WTC11 (cell line): ENCODE measurements around the gene PALD1. TPM values are rescaled to one million over a fixed set of nuclear protein-coding genes. Genes with fewer than 3 reads are reported as not detected.

Experiments
- ATAC-seq: fragments of 200-7000 bp; cut with Tn5 transposase; 2 replicates; pipeline ENCODE4 v1.10.0; 2021; ENCODE audit warnings: mild to moderate bottlenecking, moderate library complexity
- CTCF ChIA-PET: fragments of 300-600 bp; sonication (Branson Sonifier 250); formaldehyde crosslinking; loops from one replicate; lab custom pipeline; 2021; ENCODE audit warnings: antibody characterized with exemption; lab: Charles Lee
- POLR2A ChIA-PET: fragments of 350-600 bp; sonication (Branson Sonifier 250); formaldehyde crosslinking; loops from one replicate; lab custom pipeline; 2021; ENCODE audit warnings: antibody characterized with exemption; lab: Charles Lee
- DNase-seq: peaks from one replicate; pipeline ENCODE4 v3.0.0; 2021; ENCODE audit warnings: low spot score
- H3K27ac Mint-ChIP-seq: 2 replicates; pipeline ENCODE4 v1.8.0; 2021; ENCODE audit warnings: mixed read lengths
- H3K27me3 Mint-ChIP-seq: 2 replicates; pipeline ENCODE4 v1.8.0; 2021; ENCODE audit warnings: low read depth, mild to moderate bottlenecking, moderate library complexity, mixed read lengths
- H3K36me3 Mint-ChIP-seq: 2 replicates; pipeline ENCODE4 v1.8.0; 2021; ENCODE audit warnings: mixed read lengths
- H3K4me1 Mint-ChIP-seq: 2 replicates; pipeline ENCODE4 v1.8.0; 2022; ENCODE audit warnings: mixed read lengths
- H3K4me3 Mint-ChIP-seq: 2 replicates; pipeline ENCODE4 v1.8.0; 2021; ENCODE audit warnings: mild to moderate bottlenecking, moderate library complexity, mixed read lengths
- H3K9me3 Mint-ChIP-seq: 2 replicates; pipeline ENCODE4 v1.8.0; 2021; ENCODE audit warnings: mixed read lengths
- GABPB1 ChIP-seq: sonication (generic); formaldehyde crosslinking; IDR thresholded peaks from 2 replicates; pipeline ENCODE4 v1.8.1; 2023; ENCODE audit warnings: mild to moderate bottlenecking, missing genetic modification reagents
- HMGA2 ChIP-seq: fragments of 250-450 bp; sonication (Bioruptor Pico); IDR thresholded peaks from 2 replicates; pipeline ENCODE4 v1.4.0; 2021; ENCODE audit warnings: mild to moderate bottlenecking, moderate library complexity
- NFATC4 ChIP-seq: fragments of 250-450 bp; sonication (Bioruptor Pico); IDR thresholded peaks from 2 replicates; pipeline ENCODE4 v1.9.0; 2021; ENCODE audit warnings: mild to moderate bottlenecking
- NR3C1 ChIP-seq: sonication (generic); formaldehyde crosslinking; conservative IDR thresholded peaks from 2 replicates; pipeline ENCODE4 v1.8.1; 2023; ENCODE audit warnings: low read depth, mild to moderate bottlenecking, missing genetic modification reagents
- PRRX2 ChIP-seq: fragments of 250-450 bp; sonication (Bioruptor Pico); IDR thresholded peaks from 2 replicates; pipeline ENCODE4 v1.8.0; 2021; ENCODE audit warnings: mild to moderate bottlenecking
- RELA ChIP-seq: sonication (generic); formaldehyde crosslinking; IDR thresholded peaks from 2 replicates; pipeline ENCODE4 v1.8.1; 2022; ENCODE audit warnings: missing genetic modification reagents, mild to moderate bottlenecking, borderline replicate concordance
- SMAD3 ChIP-seq: sonication (generic); formaldehyde crosslinking; IDR thresholded peaks from 2 replicates; pipeline ENCODE4 v1.8.0; 2022; ENCODE audit warnings: missing genetic modification reagents, mild to moderate bottlenecking, borderline replicate concordance
- SP1 ChIP-seq: sonication (generic); formaldehyde crosslinking; conservative IDR thresholded peaks from 2 replicates; pipeline ENCODE4 v1.8.1; 2022; ENCODE audit warnings: missing genetic modification reagents
- ZNF263 ChIP-seq: sonication (generic); formaldehyde crosslinking; IDR thresholded peaks from 2 replicates; pipeline ENCODE4 v1.8.1; 2022; ENCODE audit warnings: low read depth, mild to moderate bottlenecking, moderate library complexity, missing genetic modification reagents
- total RNA-seq: library from RNA; stranded (reverse); gene quantifications from 3 replicates; pipeline ENCODE4 v1.2.3, GENCODE V29; 2021
- TF ChIP-seq, protein P1 (sequence below): sonication (generic); formaldehyde crosslinking; IDR thresholded peaks from 2 replicates; pipeline ENCODE4 v1.8.1; 2022; ENCODE audit warnings: mild to moderate bottlenecking, missing genetic modification reagents, moderate library complexity, borderline replicate concordance
- TF ChIP-seq, protein P2 (sequence below): fragments of 250-450 bp; sonication (Bioruptor Pico); IDR thresholded peaks from 2 replicates; pipeline ENCODE4 v1.9.0; 2021; ENCODE audit warnings: mild to moderate bottlenecking
- TF ChIP-seq, protein P3 (sequence below): sonication (generic); formaldehyde crosslinking; IDR thresholded peaks from 2 replicates; pipeline ENCODE4 v1.8.1; 2022; ENCODE audit warnings: missing genetic modification reagents, borderline replicate concordance
- TF ChIP-seq, protein P4 (sequence below): sonication (generic); formaldehyde crosslinking; IDR thresholded peaks from 2 replicates; pipeline ENCODE4 v1.8.1; 2022; ENCODE audit warnings: mild to moderate bottlenecking, moderate library complexity, missing genetic modification reagents
- TF ChIP-seq, protein P5 (sequence below): sonication (generic); formaldehyde crosslinking; IDR thresholded peaks from 2 replicates; pipeline ENCODE4 v1.8.0; 2023; ENCODE audit warnings: missing genetic modification reagents, mild to moderate bottlenecking, borderline replicate concordance
- TF ChIP-seq, protein P6 (sequence below): fragments of 200-600 bp; IDR thresholded peaks from 2 replicates; pipeline ENCODE4 v1.8.0; 2022; ENCODE audit warnings: antibody characterized with exemption
- TF ChIP-seq, protein P7 (sequence below): sonication (generic); formaldehyde crosslinking; IDR thresholded peaks from 2 replicates; pipeline ENCODE4 v1.8.1; 2023; ENCODE audit warnings: mild to moderate bottlenecking, missing genetic modification reagents
- TF ChIP-seq, protein P8 (sequence below): sonication (generic); formaldehyde crosslinking; IDR thresholded peaks from 2 replicates; pipeline ENCODE4 v1.8.1; 2022; ENCODE audit warnings: low read depth, mild to moderate bottlenecking, moderate library complexity, missing genetic modification reagents, borderline replicate concordance

The PALD1 gene
- total RNA-seq, 1 experiment from 2014 or later: 43.6 TPM

DNA sequence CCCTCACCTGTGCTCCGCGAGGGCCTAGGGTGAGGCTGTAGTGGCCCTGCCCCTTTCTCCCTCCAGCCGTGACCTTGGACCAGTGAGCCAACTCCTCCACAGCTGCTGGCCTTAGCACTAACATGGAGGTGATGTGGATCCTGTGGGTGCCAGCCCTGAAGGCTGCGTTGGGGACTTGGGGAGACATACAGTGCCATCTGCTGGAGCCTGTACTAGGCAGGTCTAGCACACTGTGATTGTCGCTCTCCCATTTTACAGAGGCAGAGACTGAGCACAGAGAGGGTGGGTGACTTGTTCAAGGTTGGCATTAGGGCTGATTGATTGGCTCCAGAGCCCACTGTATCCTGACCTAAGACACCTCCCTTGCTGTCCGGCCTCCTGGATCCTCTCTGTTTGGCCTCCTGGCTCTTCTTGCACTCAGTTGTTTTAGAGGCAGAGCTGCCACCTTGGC, 86.4 kb downstream of the PALD1 start:
- H3K4me3 Mint-ChIP-seq: no peak overlapping the region
- POLR2A ChIA-PET: no interaction called here
- TF ChIP-seq, protein P1, sequence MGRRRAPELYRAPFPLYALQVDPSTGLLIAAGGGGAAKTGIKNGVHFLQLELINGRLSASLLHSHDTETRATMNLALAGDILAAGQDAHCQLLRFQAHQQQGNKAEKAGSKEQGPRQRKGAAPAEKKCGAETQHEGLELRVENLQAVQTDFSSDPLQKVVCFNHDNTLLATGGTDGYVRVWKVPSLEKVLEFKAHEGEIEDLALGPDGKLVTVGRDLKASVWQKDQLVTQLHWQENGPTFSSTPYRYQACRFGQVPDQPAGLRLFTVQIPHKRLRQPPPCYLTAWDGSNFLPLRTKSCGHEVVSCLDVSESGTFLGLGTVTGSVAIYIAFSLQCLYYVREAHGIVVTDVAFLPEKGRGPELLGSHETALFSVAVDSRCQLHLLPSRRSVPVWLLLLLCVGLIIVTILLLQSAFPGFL: no peak
- TF ChIP-seq, protein P2, sequence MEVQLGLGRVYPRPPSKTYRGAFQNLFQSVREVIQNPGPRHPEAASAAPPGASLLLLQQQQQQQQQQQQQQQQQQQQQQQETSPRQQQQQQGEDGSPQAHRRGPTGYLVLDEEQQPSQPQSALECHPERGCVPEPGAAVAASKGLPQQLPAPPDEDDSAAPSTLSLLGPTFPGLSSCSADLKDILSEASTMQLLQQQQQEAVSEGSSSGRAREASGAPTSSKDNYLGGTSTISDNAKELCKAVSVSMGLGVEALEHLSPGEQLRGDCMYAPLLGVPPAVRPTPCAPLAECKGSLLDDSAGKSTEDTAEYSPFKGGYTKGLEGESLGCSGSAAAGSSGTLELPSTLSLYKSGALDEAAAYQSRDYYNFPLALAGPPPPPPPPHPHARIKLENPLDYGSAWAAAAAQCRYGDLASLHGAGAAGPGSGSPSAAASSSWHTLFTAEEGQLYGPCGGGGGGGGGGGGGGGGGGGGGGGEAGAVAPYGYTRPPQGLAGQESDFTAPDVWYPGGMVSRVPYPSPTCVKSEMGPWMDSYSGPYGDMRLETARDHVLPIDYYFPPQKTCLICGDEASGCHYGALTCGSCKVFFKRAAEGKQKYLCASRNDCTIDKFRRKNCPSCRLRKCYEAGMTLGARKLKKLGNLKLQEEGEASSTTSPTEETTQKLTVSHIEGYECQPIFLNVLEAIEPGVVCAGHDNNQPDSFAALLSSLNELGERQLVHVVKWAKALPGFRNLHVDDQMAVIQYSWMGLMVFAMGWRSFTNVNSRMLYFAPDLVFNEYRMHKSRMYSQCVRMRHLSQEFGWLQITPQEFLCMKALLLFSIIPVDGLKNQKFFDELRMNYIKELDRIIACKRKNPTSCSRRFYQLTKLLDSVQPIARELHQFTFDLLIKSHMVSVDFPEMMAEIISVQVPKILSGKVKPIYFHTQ (CRISPR knock-in tag): no peak
- TF ChIP-seq SMAD3 (CRISPR knock-in tag) (no peak), SP1 (CRISPR knock-in tag) (no peak), ZNF263 (no peak), GABPB1 (CRISPR knock-in tag) (no peak), NFATC4 (CRISPR knock-in tag) (no peak), RELA (CRISPR knock-in tag) (no peak), HMGA2 (no peak), NR3C1 (CRISPR knock-in tag) (no peak), PRRX2 (no peak)
- TF ChIP-seq, protein P3, sequence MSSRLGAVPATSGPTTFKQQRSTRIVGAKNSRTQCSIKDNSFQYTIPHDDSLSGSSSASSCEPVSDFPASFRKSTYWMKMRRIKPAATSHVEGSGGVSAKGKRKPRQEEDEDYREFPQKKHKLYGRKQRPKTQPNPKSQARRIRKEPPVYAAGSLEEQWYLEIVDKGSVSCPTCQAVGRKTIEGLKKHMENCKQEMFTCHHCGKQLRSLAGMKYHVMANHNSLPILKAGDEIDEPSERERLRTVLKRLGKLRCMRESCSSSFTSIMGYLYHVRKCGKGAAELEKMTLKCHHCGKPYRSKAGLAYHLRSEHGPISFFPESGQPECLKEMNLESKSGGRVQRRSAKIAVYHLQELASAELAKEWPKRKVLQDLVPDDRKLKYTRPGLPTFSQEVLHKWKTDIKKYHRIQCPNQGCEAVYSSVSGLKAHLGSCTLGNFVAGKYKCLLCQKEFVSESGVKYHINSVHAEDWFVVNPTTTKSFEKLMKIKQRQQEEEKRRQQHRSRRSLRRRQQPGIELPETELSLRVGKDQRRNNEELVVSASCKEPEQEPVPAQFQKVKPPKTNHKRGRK: no peak
- TF ChIP-seq, protein P4, sequence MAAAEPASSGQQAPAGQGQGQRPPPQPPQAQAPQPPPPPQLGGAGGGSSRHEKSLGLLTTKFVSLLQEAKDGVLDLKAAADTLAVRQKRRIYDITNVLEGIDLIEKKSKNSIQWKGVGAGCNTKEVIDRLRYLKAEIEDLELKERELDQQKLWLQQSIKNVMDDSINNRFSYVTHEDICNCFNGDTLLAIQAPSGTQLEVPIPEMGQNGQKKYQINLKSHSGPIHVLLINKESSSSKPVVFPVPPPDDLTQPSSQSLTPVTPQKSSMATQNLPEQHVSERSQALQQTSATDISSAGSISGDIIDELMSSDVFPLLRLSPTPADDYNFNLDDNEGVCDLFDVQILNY: no peak
- TF ChIP-seq, protein P5, sequence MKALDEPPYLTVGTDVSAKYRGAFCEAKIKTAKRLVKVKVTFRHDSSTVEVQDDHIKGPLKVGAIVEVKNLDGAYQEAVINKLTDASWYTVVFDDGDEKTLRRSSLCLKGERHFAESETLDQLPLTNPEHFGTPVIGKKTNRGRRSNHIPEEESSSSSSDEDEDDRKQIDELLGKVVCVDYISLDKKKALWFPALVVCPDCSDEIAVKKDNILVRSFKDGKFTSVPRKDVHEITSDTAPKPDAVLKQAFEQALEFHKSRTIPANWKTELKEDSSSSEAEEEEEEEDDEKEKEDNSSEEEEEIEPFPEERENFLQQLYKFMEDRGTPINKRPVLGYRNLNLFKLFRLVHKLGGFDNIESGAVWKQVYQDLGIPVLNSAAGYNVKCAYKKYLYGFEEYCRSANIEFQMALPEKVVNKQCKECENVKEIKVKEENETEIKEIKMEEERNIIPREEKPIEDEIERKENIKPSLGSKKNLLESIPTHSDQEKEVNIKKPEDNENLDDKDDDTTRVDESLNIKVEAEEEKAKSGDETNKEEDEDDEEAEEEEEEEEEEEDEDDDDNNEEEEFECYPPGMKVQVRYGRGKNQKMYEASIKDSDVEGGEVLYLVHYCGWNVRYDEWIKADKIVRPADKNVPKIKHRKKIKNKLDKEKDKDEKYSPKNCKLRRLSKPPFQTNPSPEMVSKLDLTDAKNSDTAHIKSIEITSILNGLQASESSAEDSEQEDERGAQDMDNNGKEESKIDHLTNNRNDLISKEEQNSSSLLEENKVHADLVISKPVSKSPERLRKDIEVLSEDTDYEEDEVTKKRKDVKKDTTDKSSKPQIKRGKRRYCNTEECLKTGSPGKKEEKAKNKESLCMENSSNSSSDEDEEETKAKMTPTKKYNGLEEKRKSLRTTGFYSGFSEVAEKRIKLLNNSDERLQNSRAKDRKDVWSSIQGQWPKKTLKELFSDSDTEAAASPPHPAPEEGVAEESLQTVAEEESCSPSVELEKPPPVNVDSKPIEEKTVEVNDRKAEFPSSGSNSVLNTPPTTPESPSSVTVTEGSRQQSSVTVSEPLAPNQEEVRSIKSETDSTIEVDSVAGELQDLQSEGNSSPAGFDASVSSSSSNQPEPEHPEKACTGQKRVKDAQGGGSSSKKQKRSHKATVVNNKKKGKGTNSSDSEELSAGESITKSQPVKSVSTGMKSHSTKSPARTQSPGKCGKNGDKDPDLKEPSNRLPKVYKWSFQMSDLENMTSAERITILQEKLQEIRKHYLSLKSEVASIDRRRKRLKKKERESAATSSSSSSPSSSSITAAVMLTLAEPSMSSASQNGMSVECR: no peak
- TF ChIP-seq, protein P6, sequence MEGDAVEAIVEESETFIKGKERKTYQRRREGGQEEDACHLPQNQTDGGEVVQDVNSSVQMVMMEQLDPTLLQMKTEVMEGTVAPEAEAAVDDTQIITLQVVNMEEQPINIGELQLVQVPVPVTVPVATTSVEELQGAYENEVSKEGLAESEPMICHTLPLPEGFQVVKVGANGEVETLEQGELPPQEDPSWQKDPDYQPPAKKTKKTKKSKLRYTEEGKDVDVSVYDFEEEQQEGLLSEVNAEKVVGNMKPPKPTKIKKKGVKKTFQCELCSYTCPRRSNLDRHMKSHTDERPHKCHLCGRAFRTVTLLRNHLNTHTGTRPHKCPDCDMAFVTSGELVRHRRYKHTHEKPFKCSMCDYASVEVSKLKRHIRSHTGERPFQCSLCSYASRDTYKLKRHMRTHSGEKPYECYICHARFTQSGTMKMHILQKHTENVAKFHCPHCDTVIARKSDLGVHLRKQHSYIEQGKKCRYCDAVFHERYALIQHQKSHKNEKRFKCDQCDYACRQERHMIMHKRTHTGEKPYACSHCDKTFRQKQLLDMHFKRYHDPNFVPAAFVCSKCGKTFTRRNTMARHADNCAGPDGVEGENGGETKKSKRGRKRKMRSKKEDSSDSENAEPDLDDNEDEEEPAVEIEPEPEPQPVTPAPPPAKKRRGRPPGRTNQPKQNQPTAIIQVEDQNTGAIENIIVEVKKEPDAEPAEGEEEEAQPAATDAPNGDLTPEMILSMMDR: no peak
- TF ChIP-seq, protein P7, sequence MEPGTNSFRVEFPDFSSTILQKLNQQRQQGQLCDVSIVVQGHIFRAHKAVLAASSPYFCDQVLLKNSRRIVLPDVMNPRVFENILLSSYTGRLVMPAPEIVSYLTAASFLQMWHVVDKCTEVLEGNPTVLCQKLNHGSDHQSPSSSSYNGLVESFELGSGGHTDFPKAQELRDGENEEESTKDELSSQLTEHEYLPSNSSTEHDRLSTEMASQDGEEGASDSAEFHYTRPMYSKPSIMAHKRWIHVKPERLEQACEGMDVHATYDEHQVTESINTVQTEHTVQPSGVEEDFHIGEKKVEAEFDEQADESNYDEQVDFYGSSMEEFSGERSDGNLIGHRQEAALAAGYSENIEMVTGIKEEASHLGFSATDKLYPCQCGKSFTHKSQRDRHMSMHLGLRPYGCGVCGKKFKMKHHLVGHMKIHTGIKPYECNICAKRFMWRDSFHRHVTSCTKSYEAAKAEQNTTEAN (CRISPR knock-in tag): no peak
- TF ChIP-seq, protein P8, sequence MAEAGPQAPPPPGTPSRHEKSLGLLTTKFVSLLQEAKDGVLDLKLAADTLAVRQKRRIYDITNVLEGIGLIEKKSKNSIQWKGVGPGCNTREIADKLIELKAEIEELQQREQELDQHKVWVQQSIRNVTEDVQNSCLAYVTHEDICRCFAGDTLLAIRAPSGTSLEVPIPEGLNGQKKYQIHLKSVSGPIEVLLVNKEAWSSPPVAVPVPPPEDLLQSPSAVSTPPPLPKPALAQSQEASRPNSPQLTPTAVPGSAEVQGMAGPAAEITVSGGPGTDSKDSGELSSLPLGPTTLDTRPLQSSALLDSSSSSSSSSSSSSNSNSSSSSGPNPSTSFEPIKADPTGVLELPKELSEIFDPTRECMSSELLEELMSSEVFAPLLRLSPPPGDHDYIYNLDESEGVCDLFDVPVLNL: no peak
- TF ChIP-seq, all 79 proteins: peak for 0
- DNase-seq (peak; percentile 5), ATAC-seq (no peak)
- H3K27ac Mint-ChIP-seq: no peak overlapping the region
- no peaks in the 10 kb centered on the region for H3K36me3 Mint-ChIP-seq
- no peaks in the 10 kb centered on the region for H3K27me3 Mint-ChIP-seq
- CTCF ChIA-PET: no interaction called here
- H3K9me3 Mint-ChIP-seq: no peaks in the 10 kb centered on the region
- peaks cover 2% of the 10 kb centered on the region for H3K4me1 Mint-ChIP-seq
